Endodermal cell (in vitro differentiated cells): Measurements from ENCODE around the gene WNT8B. TPM values are rescaled to one million over a fixed set of nuclear protein-coding genes. Genes with fewer than 3 reads are reported as not detected.

Source experiments
- DNase-seq: peaks from one replicate; pipeline ENCODE4 v3.0.0-alpha.2; 2017
- H3K27ac ChIP-seq: 2 replicates; pipeline ENCODE4 v1.5.1; 2013; ENCODE audit warnings: mild to moderate bottlenecking, low read depth, low read length, moderate library complexity
- H3K27me3 ChIP-seq: 2 replicates; pipeline ENCODE4 v1.6.1; 2013; ENCODE audit warnings: mild to moderate bottlenecking, low read length, moderate library complexity; ENCODE audit not compliant: insufficient read depth, control insufficient read depth, poor library complexity, severe bottlenecking
- H3K36me3 ChIP-seq: 2 replicates; pipeline ENCODE4 v1.7.0; 2013; ENCODE audit warnings: mild to moderate bottlenecking, low read length, moderate library complexity; ENCODE audit not compliant: control insufficient read depth, insufficient read depth
- H3K4me1 ChIP-seq: one replicate; pipeline ENCODE4 v1.7.0; 2013; ENCODE audit warnings: low read length; ENCODE audit not compliant: control insufficient read depth, insufficient read depth
- H3K4me3 ChIP-seq: 2 replicates; pipeline ENCODE4 v1.5.1; 2013; ENCODE audit warnings: mild to moderate bottlenecking, low read length, moderate library complexity
- H3K9ac ChIP-seq: 2 replicates; pipeline ENCODE4 v1.6.1; 2013; ENCODE audit warnings: mild to moderate bottlenecking, low read length, moderate library complexity; ENCODE audit not compliant: poor library complexity, severe bottlenecking; ENCODE audit errors: extremely low read depth
- H3K9me3 ChIP-seq: 2 replicates; pipeline ENCODE4 v1.6.1; 2013; ENCODE audit warnings: mild to moderate bottlenecking, low read length, moderate library complexity; ENCODE audit not compliant: control insufficient read depth
- H3K27ac Mint-ChIP-seq: 2 replicates; pipeline ENCODE4 v1.8.0; 2020; ENCODE audit warnings: mixed read lengths
- H3K27me3 Mint-ChIP-seq: 2 replicates; pipeline ENCODE4 v1.8.0; 2021; ENCODE audit warnings: mild to moderate bottlenecking, mixed read lengths; ENCODE audit not compliant: insufficient read depth
- H3K36me3 Mint-ChIP-seq: 2 replicates; pipeline ENCODE4 v1.8.0; 2020; ENCODE audit warnings: low read depth, mixed read lengths
- H3K4me1 Mint-ChIP-seq: 2 replicates; pipeline ENCODE4 v1.8.0; 2020; ENCODE audit warnings: mixed read lengths
- H3K4me3 Mint-ChIP-seq: 2 replicates; pipeline ENCODE4 v1.8.0; 2020; ENCODE audit warnings: mild to moderate bottlenecking, moderate library complexity, mixed read lengths
- H3K9me3 Mint-ChIP-seq: 2 replicates; pipeline ENCODE4 v1.8.0; 2020; ENCODE audit warnings: mild to moderate bottlenecking, mixed read lengths
- CTCF ChIP-seq: fragments of 200-600 bp; sonication (generic); conservative IDR thresholded peaks from 2 replicates; pipeline ENCODE4 v1.5.0; 2021; ENCODE audit warnings: antibody characterized with exemption, mild to moderate bottlenecking
- total RNA-seq, 2 donors: library from RNA; stranded (reverse); fragmentation: NEBNext Ultra II Directional in 1 of 2; extraction: Animal tissue kit (Norgen Biotek cat#: 25700) in 1 of 2; gene quantifications; 2 replicates in 1 of 2; 3 replicates in 1 of 2; pipeline ENCODE4 v1.2.1, GENCODE V29; 2021

The WNT8B gene
- total RNA-seq, 2 donors from 2014 or later = 0.13 TPM; not detected in 1

- peaks cover 15% of the 10 kb centered on the region for H3K4me1 Mint-ChIP-seq
- Histone ChIP-seq H3K9ac (no peak overlapping the region), H3K4me3 (no peak overlapping the region), H3K4me1 (no peaks in the 10 kb centered on the region), H3K27ac (no peak overlapping the region), H3K9me3 (no peaks in the 10 kb centered on the region), H3K36me3 (peaks cover 7% of the 10 kb centered on the region), H3K27me3 (no peaks in the 10 kb centered on the region)
- no peak overlapping the region for H3K4me3 Mint-ChIP-seq
- H3K36me3 Mint-ChIP-seq = peaks cover 7% of the 10 kb centered on the region
- H3K27me3 Mint-ChIP-seq = no peaks in the 10 kb centered on the region
- no peak for TF ChIP-seq CTCF
- DNase-seq = no peak
- H3K9me3 Mint-ChIP-seq = no peaks in the 10 kb centered on the region
- H3K27ac Mint-ChIP-seq = no peak overlapping the region
Observed at GRCh38 chr10:100531761-100532160, 69.0 kb downstream of the WNT8B start.

Other genes starting within 250 kb of the WNT8B start
- 10 to 100 TPM; 14.1 to 17.2 TPM for gene CHUK, start 233.4 kb upstream of the WNT8B start, total RNA-seq
- 10 to 100 TPM; 31.6 to 35.4 TPM for gene CWF19L1, start 195.4 kb upstream of the WNT8B start, total RNA-seq
- 10 to 100 TPM; 25.5 to 26.0 TPM for gene BLOC1S2, start 176.3 kb upstream of the WNT8B start, total RNA-seq
- gene PKD2L1, start 132.8 kb upstream of the WNT8B start, total RNA-seq = not detected
- 100 to 1,000 TPM; 369 to 442 TPM for gene SCD, start 115.8 kb upstream of the WNT8B start, total RNA-seq
- gene SEC31B, start 56.9 kb downstream of the WNT8B start, total RNA-seq = 10 to 100 TPM in 1 of 2 donors, 1 to 10 TPM in 1; 9.0 to 13.6 TPM
- 100 to 1,000 TPM; 162 to 192 TPM for gene NDUFB8, start 66.9 kb downstream of the WNT8B start, total RNA-seq
- gene HIF1AN, start 72.9 kb downstream of the WNT8B start, total RNA-seq = 10 to 100 TPM; 51.8 to 58.8 TPM